Chondrocyte (in vitro differentiated cells): ENCODE measurements around the gene BBX. TPM values are rescaled to one million over a fixed set of nuclear protein-coding genes. Genes with fewer than 3 reads are reported as not detected.

Experiments
- DNase-seq: peaks from one replicate; pipeline ENCODE4 v3.0.0; 2021; ENCODE audit warnings: mixed read lengths, low spot score
- H3K27ac Mint-ChIP-seq: one replicate; pipeline ENCODE4 v1.8.0; 2021; ENCODE audit warnings: mild to moderate bottlenecking, moderate library complexity, mixed read lengths; ENCODE audit not compliant: unreplicated experiment
- H3K27me3 Mint-ChIP-seq: 2 replicates; pipeline ENCODE4 v1.8.0; 2021; ENCODE audit warnings: low read depth, mixed read lengths
- H3K36me3 Mint-ChIP-seq: 2 replicates; pipeline ENCODE4 v1.8.0; 2021; ENCODE audit warnings: low read depth, mixed read lengths
- H3K4me1 Mint-ChIP-seq: 2 replicates; pipeline ENCODE4 v1.8.0; 2021; ENCODE audit warnings: low read depth, mild to moderate bottlenecking, mixed read lengths
- H3K4me3 Mint-ChIP-seq: one replicate; pipeline ENCODE4 v1.8.0; 2021; ENCODE audit warnings: mild to moderate bottlenecking, moderate library complexity, mixed read lengths; ENCODE audit not compliant: unreplicated experiment
- H3K9me3 Mint-ChIP-seq: 2 replicates; pipeline ENCODE4 v1.8.0; 2021; ENCODE audit warnings: low read depth, mixed read lengths
- CTCF ChIP-seq: fragments of 200-600 bp; sonication (generic); IDR thresholded peaks from 2 replicates; pipeline ENCODE4 v1.5.0; 2021; ENCODE audit warnings: antibody characterized with exemption, mild to moderate bottlenecking, moderate library complexity
- total RNA-seq: library from RNA; stranded (reverse); gene quantifications from 3 replicates; pipeline ENCODE4 v1.2.1, GENCODE V29; 2021

BBX gene
- total RNA-seq, 1 donor from 2014 or later, result 69.6 TPM

GRCh38 chr3:107858876-107859275 is 336.1 kb downstream of the BBX start:
- TF ChIP-seq CTCF, result no peak
- DNase-seq, result no peak
- no peaks in the 10 kb centered on the region for H3K36me3 Mint-ChIP-seq
- H3K4me1 Mint-ChIP-seq, result no peaks in the 10 kb centered on the region
- H3K27ac Mint-ChIP-seq, result no peak overlapping the region
- no peak overlapping the region for H3K4me3 Mint-ChIP-seq
- no peaks in the 10 kb centered on the region for H3K9me3 Mint-ChIP-seq
- no peaks in the 10 kb centered on the region for H3K27me3 Mint-ChIP-seq

Other genes with a start within 250 kb of the BBX start
- not detected in 3 replicates for gene CCDC54, start 145.5 kb upstream of the BBX start, total RNA-seq